ENCODE measurements around the gene DAND5. TPM values are rescaled to one million over a fixed set of nuclear protein-coding genes. Genes with fewer than 3 reads are reported as not detected.
A peak's percentile ranks its signal among the peaks of the same experiment; 100 is the strongest.

Gene DAND5
- total and polyA plus RNA-seq, 2 of the 13 experiments (the other 11 are each of a cell fraction or from before 2014, with no cell fraction given): 0.04 TPM; not detected in 1

GRCh38 chr19:12937927-12938778, 31.2 kb upstream of the DAND5 start, which contains the start of gene CALR (continued):
- no peak for TF ChIP-seq NFE2 (CRISPR knock-in tag; IDR thresholded peaks at IDR 0.05)
- TF ChIP-seq, protein P1, sequence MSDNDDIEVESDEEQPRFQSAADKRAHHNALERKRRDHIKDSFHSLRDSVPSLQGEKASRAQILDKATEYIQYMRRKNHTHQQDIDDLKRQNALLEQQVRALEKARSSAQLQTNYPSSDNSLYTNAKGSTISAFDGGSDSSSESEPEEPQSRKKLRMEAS (IDR thresholded peaks at IDR 0.05): peak; percentile 55; the same call in 1 of the 2 replicates
- TF ChIP-seq IRF1 (CRISPR knock-in tag; IDR thresholded peaks at IDR 0.05; ENCODE audit: low read depth): no peak
- TF ChIP-seq RARA (CRISPR knock-in tag; IDR thresholded peaks at IDR 0.05): 0 out of 2 replicates have a peak, but pooled peaks have one; percentile 5
- TF ChIP-seq, protein P2, sequence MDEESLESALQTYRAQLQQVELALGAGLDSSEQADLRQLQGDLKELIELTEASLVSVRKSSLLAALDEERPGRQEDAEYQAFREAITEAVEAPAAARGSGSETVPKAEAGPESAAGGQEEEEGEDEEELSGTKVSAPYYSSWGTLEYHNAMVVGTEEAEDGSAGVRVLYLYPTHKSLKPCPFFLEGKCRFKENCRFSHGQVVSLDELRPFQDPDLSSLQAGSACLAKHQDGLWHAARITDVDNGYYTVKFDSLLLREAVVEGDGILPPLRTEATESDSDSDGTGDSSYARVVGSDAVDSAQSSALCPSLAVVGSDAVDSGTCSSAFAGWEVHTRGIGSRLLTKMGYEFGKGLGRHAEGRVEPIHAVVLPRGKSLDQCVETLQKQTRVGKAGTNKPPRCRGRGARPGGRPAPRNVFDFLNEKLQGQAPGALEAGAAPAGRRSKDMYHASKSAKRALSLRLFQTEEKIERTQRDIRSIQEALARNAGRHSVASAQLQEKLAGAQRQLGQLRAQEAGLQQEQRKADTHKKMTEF (CRISPR knock-in tag; IDR thresholded peaks at IDR 0.05): peak; percentile 81
- TF ChIP-seq, protein P3, sequence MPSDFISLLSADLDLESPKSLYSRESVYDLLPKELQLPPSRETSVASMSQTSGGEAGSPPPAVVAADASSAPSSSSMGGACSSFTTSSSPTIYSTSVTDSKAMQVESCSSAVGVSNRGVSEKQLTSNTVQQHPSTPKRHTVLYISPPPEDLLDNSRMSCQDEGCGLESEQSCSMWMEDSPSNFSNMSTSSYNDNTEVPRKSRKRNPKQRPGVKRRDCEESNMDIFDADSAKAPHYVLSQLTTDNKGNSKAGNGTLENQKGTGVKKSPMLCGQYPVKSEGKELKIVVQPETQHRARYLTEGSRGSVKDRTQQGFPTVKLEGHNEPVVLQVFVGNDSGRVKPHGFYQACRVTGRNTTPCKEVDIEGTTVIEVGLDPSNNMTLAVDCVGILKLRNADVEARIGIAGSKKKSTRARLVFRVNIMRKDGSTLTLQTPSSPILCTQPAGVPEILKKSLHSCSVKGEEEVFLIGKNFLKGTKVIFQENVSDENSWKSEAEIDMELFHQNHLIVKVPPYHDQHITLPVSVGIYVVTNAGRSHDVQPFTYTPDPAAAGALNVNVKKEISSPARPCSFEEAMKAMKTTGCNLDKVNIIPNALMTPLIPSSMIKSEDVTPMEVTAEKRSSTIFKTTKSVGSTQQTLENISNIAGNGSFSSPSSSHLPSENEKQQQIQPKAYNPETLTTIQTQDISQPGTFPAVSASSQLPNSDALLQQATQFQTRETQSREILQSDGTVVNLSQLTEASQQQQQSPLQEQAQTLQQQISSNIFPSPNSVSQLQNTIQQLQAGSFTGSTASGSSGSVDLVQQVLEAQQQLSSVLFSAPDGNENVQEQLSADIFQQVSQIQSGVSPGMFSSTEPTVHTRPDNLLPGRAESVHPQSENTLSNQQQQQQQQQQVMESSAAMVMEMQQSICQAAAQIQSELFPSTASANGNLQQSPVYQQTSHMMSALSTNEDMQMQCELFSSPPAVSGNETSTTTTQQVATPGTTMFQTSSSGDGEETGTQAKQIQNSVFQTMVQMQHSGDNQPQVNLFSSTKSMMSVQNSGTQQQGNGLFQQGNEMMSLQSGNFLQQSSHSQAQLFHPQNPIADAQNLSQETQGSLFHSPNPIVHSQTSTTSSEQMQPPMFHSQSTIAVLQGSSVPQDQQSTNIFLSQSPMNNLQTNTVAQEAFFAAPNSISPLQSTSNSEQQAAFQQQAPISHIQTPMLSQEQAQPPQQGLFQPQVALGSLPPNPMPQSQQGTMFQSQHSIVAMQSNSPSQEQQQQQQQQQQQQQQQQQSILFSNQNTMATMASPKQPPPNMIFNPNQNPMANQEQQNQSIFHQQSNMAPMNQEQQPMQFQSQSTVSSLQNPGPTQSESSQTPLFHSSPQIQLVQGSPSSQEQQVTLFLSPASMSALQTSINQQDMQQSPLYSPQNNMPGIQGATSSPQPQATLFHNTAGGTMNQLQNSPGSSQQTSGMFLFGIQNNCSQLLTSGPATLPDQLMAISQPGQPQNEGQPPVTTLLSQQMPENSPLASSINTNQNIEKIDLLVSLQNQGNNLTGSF (CRISPR knock-in tag; IDR thresholded peaks at IDR 0.05): 0 out of 2 replicates have a peak, but pooled peaks have one; percentile 79
- peak; percentile 49; the same call in 1 of the 2 replicates for TF ChIP-seq ZNF451 (CRISPR knock-in tag; IDR thresholded peaks at IDR 0.05)
- TF ChIP-seq MTA3 (CRISPR knock-in tag; IDR thresholded peaks at IDR 0.05): no peak
- no peak for TF ChIP-seq ZKSCAN8 (CRISPR knock-in tag; IDR thresholded peaks at IDR 0.05; ENCODE audit: borderline replicate concordance)
- peak; percentile 93 for TF ChIP-seq ZNF761 (CRISPR knock-in tag; conservative IDR thresholded peaks at IDR 0.05)
- no peak for TF ChIP-seq FOXA1 (IDR thresholded peaks at IDR 0.05)
- no peak for TF ChIP-seq FOXA1 (CRISPR knock-in tag; IDR thresholded peaks at IDR 0.05)
- TF ChIP-seq, protein P4, sequence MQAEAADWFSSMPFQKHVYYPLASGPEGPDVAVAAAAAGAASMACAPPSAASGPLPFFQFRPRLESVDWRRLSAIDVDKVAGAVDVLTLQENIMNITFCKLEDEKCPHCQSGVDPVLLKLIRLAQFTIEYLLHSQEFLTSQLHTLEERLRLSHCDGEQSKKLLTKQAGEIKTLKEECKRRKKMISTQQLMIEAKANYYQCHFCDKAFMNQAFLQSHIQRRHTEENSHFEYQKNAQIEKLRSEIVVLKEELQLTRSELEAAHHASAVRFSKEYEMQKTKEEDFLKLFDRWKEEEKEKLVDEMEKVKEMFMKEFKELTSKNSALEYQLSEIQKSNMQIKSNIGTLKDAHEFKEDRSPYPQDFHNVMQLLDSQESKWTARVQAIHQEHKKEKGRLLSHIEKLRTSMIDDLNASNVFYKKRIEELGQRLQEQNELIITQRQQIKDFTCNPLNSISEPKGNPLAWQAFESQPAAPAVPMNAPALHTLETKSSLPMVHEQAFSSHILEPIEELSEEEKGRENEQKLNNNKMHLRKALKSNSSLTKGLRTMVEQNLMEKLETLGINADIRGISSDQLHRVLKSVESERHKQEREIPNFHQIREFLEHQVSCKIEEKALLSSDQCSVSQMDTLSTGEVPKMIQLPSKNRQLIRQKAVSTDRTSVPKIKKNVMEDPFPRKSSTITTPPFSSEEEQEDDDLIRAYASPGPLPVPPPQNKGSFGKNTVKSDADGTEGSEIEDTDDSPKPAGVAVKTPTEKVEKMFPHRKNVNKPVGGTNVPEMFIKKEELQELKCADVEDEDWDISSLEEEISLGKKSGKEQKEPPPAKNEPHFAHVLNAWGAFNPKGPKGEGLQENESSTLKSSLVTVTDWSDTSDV (CRISPR knock-in tag; IDR thresholded peaks at IDR 0.05): no peak
- no peak for TF ChIP-seq ZNF713 (CRISPR knock-in tag; IDR thresholded peaks at IDR 0.05)
- no peak for TF ChIP-seq SSRP1 (CRISPR knock-in tag; IDR thresholded peaks at IDR 0.05)
- TF ChIP-seq, protein P5, sequence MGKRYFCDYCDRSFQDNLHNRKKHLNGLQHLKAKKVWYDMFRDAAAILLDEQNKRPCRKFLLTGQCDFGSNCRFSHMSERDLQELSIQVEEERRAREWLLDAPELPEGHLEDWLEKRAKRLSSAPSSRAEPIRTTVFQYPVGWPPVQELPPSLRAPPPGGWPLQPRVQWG (CRISPR knock-in tag; IDR thresholded peaks at IDR 0.05; ENCODE audit: borderline replicate concordance, low read depth): no peak
- no peak for TF ChIP-seq SUZ12 (IDR thresholded peaks at IDR 0.05; ENCODE audit: low read depth, low read length)
- TF ChIP-seq SP1 (IDR thresholded peaks at IDR 0.05): no peak
- peak; percentile 99 for TF ChIP-seq SP1 (CRISPR knock-in tag; IDR thresholded peaks at IDR 0.05)

Data from HepG2 (cell line).